PC-3 (cell line): Measurements from ENCODE around the gene STYXL2. TPM values are rescaled to one million over a fixed set of nuclear protein-coding genes. Genes with fewer than 3 reads are reported as not detected.

Experiments
- ATAC-seq: fragments of 200-7000 bp; cut with Tn5 transposase; 2 replicates; pipeline ENCODE4 v1.9.1; 2020; ENCODE audit warnings: mild to moderate bottlenecking, moderate library complexity
- BruUV-seq: library from RNA; stranded (reverse); fragments of 400-500 nt; replicated peaks from 2 replicates; lab custom pipeline; 2021; lab: Mats Ljungman, UMichigan
- CTCF ChIA-PET: fragments of 300-600 bp; sonication (Branson Sonifier 250); formaldehyde crosslinking; loops from one replicate; lab custom pipeline; 2022; ENCODE audit warnings: antibody characterized with exemption; lab: Charles Lee
- POLR2A ChIA-PET: fragments of 300-600 bp; sonication (Branson Sonifier 250); formaldehyde crosslinking; loops from one replicate; lab custom pipeline; 2022; ENCODE audit warnings: antibody characterized with exemption; ENCODE audit not compliant: unreplicated experiment; lab: Charles Lee
- DNase-seq: peaks from one replicate; pipeline ENCODE4 v3.0.0-alpha.2; 2015
- H2AFZ ChIP-seq: fragments of 300-600 bp; sonication (generic); 2 replicates; pipeline ENCODE4 v1.6.0; 2016; ENCODE audit warnings: antibody characterized with exemption, low read length
- H3F3A ChIP-seq: fragments of 300-600 bp; sonication (generic); one replicate; pipeline ENCODE4 v1.6.0; 2017; ENCODE audit warnings: antibody characterized with exemption, low read length, control low read depth, mild to moderate bottlenecking; ENCODE audit not compliant: unreplicated experiment
- H3K27ac ChIP-seq: fragments of 300-600 bp; sonication (generic); 2 replicates; pipeline ENCODE4 v1.5.1; 2016; ENCODE audit warnings: mild to moderate bottlenecking, low read length
- H3K27me3 ChIP-seq: fragments of 300-600 bp; sonication (generic); 2 replicates; pipeline ENCODE4 v1.6.1; 2016; ENCODE audit warnings: low read length, mixed read lengths
- H3K36me3 ChIP-seq: fragments of 300-600 bp; sonication (generic); 2 replicates; pipeline ENCODE4 v1.6.1; 2016; ENCODE audit warnings: low read depth, mixed run types, low read length, mixed read lengths
- H3K4me1 ChIP-seq: fragments of 300-600 bp; sonication (generic); 2 replicates; pipeline ENCODE4 v1.5.1; 2016; ENCODE audit warnings: low read length; ENCODE audit not compliant: insufficient read depth
- H3K4me2 ChIP-seq: fragments of 300-600 bp; sonication (generic); 2 replicates; pipeline ENCODE4 v1.6.0; 2016; ENCODE audit warnings: low read length
- H3K4me3 ChIP-seq: fragments of 300-600 bp; sonication (generic); 2 replicates; pipeline ENCODE4 v1.5.1; 2016; ENCODE audit warnings: mild to moderate bottlenecking, low read length, mixed read lengths
- H3K79me2 ChIP-seq: fragments of 300-600 bp; sonication (generic); 2 replicates; pipeline ENCODE4 v1.6.1; 2017; ENCODE audit warnings: low read length, mixed read lengths
- H3K9ac ChIP-seq: fragments of 300-600 bp; sonication (generic); 2 replicates; pipeline ENCODE4 v1.6.0; 2016; ENCODE audit warnings: mild to moderate bottlenecking, low read length
- H3K9me2 ChIP-seq: fragments of 300-600 bp; sonication (generic); replicated peaks from 2 replicates; pipeline ENCODE4 v1.6.1; 2016; ENCODE audit warnings: mixed run types, low read length, mixed read lengths
- H3K9me3 ChIP-seq: fragments of 300-600 bp; sonication (generic); 2 replicates; pipeline ENCODE4 v1.6.1; 2016; ENCODE audit warnings: low read length, mixed read lengths
- H4K20me1 ChIP-seq: fragments of 300-600 bp; sonication (generic); 2 replicates; pipeline ENCODE4 v1.6.1; 2016; ENCODE audit warnings: low read length, mixed read lengths
- EZH2 ChIP-seq: fragments of 300-600 bp; sonication (generic); IDR thresholded peaks from one replicate; pipeline ENCODE4 v1.6.1; 2017; ENCODE audit warnings: antibody characterized with exemption, mild to moderate bottlenecking, low read length; ENCODE audit not compliant: unreplicated experiment
- EZH2phosphoT487 ChIP-seq: fragments of 300-600 bp; sonication (generic); IDR thresholded peaks from 2 replicates; pipeline ENCODE4 v1.6.1; 2018; ENCODE audit warnings: mild to moderate bottlenecking, antibody characterized with exemption, low read length, borderline replicate concordance
- intact Hi-C: fragments of 100-400 bp; cut with micrococcal nuclease; formaldehyde crosslinking; loops from 2 replicates; pipeline ENCODE4 v1.9.0; 2023
- total RNA-seq: library from RNA; depleted of rRNA; stranded (reverse); fragments of >200 nt; gene quantifications from 2 replicates; pipeline ENCODE4 v1.2.3, GENCODE V29; 2014
- TF ChIP-seq, protein P1 (sequence below): fragments of 300-600 bp; sonication (generic); conservative IDR thresholded peaks from 2 replicates; pipeline ENCODE4 v1.5.1; 2017; ENCODE audit warnings: antibody characterized with exemption, low read depth, mild to moderate bottlenecking, low read length

The STYXL2 gene
- total RNA-seq, 1 experiment from 2014 or later = not detected

DNA sequence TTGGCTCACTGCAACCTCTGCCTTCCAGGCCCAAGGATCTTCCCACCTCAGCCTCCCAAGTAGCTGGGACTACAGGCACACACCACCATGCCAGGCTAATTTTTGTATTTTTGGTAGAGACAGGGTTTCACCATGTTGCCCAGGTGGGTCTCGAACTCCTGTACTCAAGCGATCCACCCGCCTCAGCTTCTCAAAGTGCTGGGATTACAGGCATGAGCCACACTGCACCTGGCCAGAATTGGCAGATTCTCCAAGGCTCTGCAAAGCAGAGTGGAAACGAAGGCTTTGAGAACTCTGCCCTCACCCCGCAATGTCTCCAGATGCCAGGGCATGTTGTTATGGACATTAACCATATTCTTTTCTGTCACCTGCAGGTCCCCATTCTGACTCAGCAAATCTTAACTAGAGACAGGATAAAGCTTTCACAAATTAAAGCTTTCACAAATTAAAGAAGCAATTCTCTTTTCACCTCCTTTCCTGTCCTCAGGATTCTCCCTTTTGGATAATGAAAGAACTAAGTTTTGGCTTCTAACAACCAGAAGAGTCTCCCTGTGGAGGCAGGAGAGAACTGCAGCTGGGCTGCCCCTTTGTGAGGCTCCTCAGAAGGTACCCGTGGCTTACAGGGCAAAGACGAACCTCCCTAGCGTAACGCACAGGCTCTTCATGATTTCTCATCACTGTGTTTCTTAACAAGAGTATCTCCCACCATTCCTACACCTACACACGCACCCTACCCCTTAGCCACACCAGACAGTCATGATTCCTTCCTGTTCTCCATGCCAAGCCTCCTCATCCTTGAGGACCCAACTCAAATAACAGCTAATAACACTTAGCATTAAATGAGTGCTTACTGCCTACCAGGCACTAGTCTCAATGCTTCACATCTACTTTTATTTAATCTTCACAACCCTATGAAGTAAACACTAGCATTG lies 33.5 kb upstream of the STYXL2 start:
- Histone ChIP-seq H3K4me2 (no peak overlapping the region), H3K27me3 (no peaks in the 10 kb centered on the region), H4K20me1 (no peaks in the 10 kb centered on the region), H3K9me3 (no peaks in the 10 kb centered on the region), H2AFZ (no peak overlapping the region), H3K4me1 (peaks cover 14% of the 10 kb centered on the region), H3K9me2 (no peaks in the 10 kb centered on the region), H3K27ac (no peak overlapping the region), H3K9ac (no peak overlapping the region), H3F3A (no peaks in the 10 kb centered on the region), H3K36me3 (no peaks in the 10 kb centered on the region), H3K79me2 (no peaks in the 10 kb centered on the region), H3K4me3 (no peak overlapping the region)
- intact Hi-C loops = no loop called here
- POLR2A ChIA-PET = no interaction called here
- CTCF ChIA-PET = interaction anchor here (0.5 to 4.5 kb wide), 8 partner anchors 32 to 480 kb away, joined by 3 to 117 read pairs (median 4); partner anchors contain the start of gene POU2F1
- TF ChIP-seq EZH2 = no peak
- TF ChIP-seq, protein P1, sequence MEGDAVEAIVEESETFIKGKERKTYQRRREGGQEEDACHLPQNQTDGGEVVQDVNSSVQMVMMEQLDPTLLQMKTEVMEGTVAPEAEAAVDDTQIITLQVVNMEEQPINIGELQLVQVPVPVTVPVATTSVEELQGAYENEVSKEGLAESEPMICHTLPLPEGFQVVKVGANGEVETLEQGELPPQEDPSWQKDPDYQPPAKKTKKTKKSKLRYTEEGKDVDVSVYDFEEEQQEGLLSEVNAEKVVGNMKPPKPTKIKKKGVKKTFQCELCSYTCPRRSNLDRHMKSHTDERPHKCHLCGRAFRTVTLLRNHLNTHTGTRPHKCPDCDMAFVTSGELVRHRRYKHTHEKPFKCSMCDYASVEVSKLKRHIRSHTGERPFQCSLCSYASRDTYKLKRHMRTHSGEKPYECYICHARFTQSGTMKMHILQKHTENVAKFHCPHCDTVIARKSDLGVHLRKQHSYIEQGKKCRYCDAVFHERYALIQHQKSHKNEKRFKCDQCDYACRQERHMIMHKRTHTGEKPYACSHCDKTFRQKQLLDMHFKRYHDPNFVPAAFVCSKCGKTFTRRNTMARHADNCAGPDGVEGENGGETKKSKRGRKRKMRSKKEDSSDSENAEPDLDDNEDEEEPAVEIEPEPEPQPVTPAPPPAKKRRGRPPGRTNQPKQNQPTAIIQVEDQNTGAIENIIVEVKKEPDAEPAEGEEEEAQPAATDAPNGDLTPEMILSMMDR = peak; percentile 50
- ATAC-seq (peak; percentile 29), DNase-seq (peak; percentile 31)
- BruUV-seq = no TSS peak

DNA sequence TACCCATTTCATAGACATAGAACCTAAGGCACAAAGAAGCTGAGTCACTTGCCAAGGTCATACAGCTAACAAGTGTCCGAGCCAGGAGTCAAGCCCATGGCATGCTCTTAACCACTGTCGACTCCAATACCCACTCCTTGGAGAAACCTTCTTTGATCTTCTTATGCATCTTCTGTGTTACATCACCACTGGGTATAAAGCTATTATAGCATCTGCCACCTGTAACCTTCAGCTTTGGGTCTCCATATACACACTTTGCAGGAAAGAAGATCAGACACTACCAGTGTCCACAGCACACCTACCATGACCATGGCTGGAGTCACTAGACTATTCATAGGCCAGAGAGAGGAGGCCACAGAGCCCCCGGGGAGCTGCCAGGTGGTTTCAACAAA lies 32.8 kb upstream of the STYXL2 start:
- ChIA-PET POLR2A (no interaction called here), CTCF (interaction anchor here (0.9 to 1.5 kb wide), 2 partner anchors 151 to 159 kb away, joined by 8 to 15 read pairs; partner anchors contain the start of gene POU2F1)
- Histone ChIP-seq H3K79me2 (no peaks in the 10 kb centered on the region), H3K27me3 (no peaks in the 10 kb centered on the region), H3K9me3 (no peaks in the 10 kb centered on the region), H3K4me2 (no peak overlapping the region), H3K9me2 (no peaks in the 10 kb centered on the region), H3K27ac (no peak overlapping the region), H3K4me3 (no peak overlapping the region), H3F3A (no peaks in the 10 kb centered on the region), H3K36me3 (no peaks in the 10 kb centered on the region), H3K9ac (no peak overlapping the region), H2AFZ (no peak overlapping the region), H3K4me1 (peaks cover 14% of the 10 kb centered on the region), H4K20me1 (no peaks in the 10 kb centered on the region)
- DNase-seq = no peak
- no peak for ATAC-seq
- TF ChIP-seq, protein P1 = no peak
- TF ChIP-seq EZH2 (no peak), EZH2phosphoT487 (no peak)
- no TSS peak for BruUV-seq
- intact Hi-C loops = no loop called here

DNA sequence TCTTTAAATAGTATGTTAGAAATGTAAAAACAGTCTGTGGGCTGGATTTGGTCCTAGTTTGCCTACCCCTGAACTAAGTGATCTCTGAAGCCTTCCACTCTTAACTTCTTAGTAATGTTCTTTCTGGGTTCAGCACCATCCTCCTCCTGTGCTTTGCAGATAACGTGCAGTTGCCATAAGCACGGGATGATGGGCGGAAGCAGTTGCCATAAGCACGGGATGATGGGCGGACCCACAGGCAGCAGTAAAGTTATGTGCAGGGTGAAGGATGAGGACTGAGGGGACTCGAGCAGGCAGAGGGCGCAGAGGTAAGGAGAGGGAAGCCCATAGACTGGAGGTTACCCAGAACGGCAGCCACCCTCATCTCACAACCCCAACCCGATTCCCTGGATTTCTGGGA lies 29.3 kb upstream of the STYXL2 start:
- TF ChIP-seq EZH2 = no peak
- TF ChIP-seq, protein P1 = no peak
- TF ChIP-seq EZH2phosphoT487 = no peak
- Histone ChIP-seq H3K27me3 (no peaks in the 10 kb centered on the region), H3K9me3 (no peaks in the 10 kb centered on the region), H4K20me1 (no peaks in the 10 kb centered on the region), H3K4me1 (0 out of 2 replicates have a peak, but pooled peaks cover 2% of the 10 kb centered on the region), H3K9ac (no peak overlapping the region), H3K4me3 (no peak overlapping the region), H2AFZ (no peak overlapping the region), H3K79me2 (no peaks in the 10 kb centered on the region), H3K27ac (no peak overlapping the region), H3K4me2 (no peak overlapping the region), H3K9me2 (no peaks in the 10 kb centered on the region), H3F3A (no peaks in the 10 kb centered on the region), H3K36me3 (no peaks in the 10 kb centered on the region)
- intact Hi-C loops = loop anchor here (5.0 kb wide), 3 partner anchors 43 to 468 kb away; no protein-coding TSS in a partner anchor
- no TSS peak for BruUV-seq
- POLR2A ChIA-PET = no interaction called here
- no peak for ATAC-seq
- no peak for DNase-seq
- CTCF ChIA-PET = interaction anchor here (0.6 to 0.7 kb wide), 2 partner anchors 188 to 352 kb away, joined by 3 to 4 read pairs; partner anchors contain the start of gene TADA1
